ENCODE results near the gene PAX7.

The PAX7 gene

DNA sequence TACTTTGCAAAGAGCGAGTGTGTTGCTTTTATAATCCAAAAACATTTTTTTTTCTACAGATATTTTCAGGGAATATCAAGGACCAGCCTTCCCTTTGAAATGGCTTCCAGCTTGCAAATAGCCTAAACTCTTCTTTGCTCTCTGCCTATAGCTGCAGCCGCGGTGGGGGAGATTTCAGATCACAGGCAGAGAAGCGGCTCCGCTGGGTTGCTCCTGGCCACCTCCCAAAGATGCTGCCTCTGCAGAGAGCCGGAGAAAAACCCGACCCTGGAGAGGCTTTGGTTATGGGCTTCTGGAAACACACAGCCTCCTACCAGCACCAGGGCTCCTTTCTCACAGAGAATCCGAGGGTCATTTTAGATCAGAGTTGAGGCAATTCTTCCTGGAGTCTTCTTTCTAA, 18.6 kb upstream of the PAX7 start:
- Histone ChIP-seq H3K36me3 (no peaks in the 10 kb centered on the region), H3K4me3 (ENCODE audit: low read depth in 1 of 2, low read length in 1 of 2) (no peak overlapping the region), H3K27ac (no peak overlapping the region), H3K4me1 (ENCODE audit: control insufficient read depth in 1 of 2, insufficient read depth in 1 of 2, low read depth in 1 of 2, low read length in 1 of 2) (no peaks in the 10 kb centered on the region), H3K9me3 (no peaks in the 10 kb centered on the region), H3K27me3 (peaks cover 56% of the 10 kb centered on the region)
- TF ChIP-seq, protein P1, sequence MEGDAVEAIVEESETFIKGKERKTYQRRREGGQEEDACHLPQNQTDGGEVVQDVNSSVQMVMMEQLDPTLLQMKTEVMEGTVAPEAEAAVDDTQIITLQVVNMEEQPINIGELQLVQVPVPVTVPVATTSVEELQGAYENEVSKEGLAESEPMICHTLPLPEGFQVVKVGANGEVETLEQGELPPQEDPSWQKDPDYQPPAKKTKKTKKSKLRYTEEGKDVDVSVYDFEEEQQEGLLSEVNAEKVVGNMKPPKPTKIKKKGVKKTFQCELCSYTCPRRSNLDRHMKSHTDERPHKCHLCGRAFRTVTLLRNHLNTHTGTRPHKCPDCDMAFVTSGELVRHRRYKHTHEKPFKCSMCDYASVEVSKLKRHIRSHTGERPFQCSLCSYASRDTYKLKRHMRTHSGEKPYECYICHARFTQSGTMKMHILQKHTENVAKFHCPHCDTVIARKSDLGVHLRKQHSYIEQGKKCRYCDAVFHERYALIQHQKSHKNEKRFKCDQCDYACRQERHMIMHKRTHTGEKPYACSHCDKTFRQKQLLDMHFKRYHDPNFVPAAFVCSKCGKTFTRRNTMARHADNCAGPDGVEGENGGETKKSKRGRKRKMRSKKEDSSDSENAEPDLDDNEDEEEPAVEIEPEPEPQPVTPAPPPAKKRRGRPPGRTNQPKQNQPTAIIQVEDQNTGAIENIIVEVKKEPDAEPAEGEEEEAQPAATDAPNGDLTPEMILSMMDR (IDR thresholded peaks at IDR 0.05) = no peak

DNA sequence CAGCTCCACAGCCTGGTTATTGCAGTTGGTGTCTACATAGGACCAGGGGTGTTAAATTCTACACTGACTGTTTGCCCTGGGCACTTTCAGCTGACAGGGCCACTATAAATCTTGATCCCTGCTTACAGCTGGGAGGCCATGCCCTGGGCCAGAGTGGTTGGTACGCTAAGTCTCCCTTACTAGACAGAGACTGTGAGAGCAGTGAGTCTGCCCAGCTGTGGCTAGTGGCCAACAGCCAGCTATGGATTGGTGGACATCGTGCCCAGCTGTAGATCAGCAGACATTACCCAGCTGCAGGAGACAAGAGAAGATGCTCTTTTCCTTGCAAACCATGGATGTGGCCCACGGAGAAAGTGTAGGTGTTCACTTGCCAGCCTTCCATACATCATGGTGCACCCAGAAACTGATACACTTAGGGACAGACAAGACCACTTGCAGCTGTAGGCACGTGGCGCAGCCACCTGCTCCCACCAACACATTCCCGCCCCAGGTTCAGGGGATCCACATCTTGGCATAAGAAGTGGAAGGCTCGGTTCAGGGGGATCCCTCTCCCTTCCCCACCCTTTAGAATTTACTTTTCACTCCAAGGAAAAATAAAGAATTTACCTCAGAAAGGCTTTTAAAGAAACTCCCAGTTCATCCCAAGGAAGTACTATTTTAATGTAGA, 16.4 kb upstream of the PAX7 start:
- no peaks in the 10 kb centered on the region for H3K36me3 ChIP-seq
- no peaks in the 10 kb centered on the region for H3K9me3 ChIP-seq
- TF ChIP-seq, protein P1 (IDR thresholded peaks at IDR 0.05) = no peak
- H3K4me3 ChIP-seq (ENCODE audit: low read depth in 1 of 2, low read length in 1 of 2) = no peak overlapping the region
- H3K27me3 ChIP-seq = peaks cover 49% of the 10 kb centered on the region
- H3K27ac ChIP-seq = no peak overlapping the region
- no peaks in the 10 kb centered on the region for H3K4me1 ChIP-seq (ENCODE audit: control insufficient read depth in 1 of 2, insufficient read depth in 1 of 2, low read depth in 1 of 2, low read length in 1 of 2)

DNA sequence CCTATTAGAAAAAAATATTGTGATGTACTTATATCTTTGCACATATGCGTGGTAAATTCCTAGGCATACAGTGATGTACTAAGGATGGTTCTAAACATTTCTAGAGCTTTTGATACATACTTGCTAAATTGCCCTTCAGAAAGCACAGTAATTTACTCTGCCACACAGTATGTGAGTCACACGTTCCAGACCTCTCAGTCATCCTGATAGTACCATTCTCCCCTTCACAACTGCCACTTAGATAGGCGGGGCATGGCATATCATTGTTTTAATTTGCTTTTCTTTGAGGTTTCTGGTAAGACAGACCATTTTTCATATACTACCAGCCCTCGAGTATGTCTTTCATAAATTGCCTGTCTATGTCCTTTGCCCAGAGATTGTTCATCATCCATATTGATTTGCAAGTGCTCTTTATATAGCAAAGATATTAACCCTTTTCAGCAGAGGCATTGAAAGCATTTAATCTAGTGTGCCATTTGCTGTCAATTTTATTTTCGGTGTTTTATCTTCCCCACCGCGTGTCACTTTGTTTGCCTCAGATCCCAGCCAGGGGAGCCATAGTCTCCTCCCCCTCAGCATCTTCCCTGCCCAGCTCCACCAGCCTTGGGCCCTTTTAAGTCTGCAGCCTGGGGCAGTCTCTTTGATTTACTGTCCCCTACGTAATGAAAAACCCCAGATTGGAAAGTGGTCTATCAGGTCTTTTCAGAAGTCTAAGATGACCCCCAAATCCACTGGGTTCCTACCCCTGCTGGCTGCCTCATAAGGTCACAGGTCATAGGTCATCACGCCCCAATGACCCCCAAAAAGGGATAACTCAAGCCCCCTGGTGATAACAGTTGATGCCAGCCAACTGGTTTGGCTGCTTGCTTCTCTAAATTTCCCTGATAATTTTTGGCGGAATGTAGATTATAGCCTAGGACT, 11.8 kb upstream of the PAX7 start:
- Histone ChIP-seq H3K9me3 (no peaks in the 10 kb centered on the region), H3K36me3 (no peaks in the 10 kb centered on the region), H3K4me1 (ENCODE audit: control insufficient read depth in 1 of 2, insufficient read depth in 1 of 2, low read depth in 1 of 2, low read length in 1 of 2) (no peaks in the 10 kb centered on the region), H3K4me3 (ENCODE audit: low read depth in 1 of 2, low read length in 1 of 2) (no peak overlapping the region), H3K27me3 (peaks cover 60% of the 10 kb centered on the region), H3K27ac (no peak overlapping the region)
- TF ChIP-seq, protein P1 (IDR thresholded peaks at IDR 0.05) = no peak

DNA sequence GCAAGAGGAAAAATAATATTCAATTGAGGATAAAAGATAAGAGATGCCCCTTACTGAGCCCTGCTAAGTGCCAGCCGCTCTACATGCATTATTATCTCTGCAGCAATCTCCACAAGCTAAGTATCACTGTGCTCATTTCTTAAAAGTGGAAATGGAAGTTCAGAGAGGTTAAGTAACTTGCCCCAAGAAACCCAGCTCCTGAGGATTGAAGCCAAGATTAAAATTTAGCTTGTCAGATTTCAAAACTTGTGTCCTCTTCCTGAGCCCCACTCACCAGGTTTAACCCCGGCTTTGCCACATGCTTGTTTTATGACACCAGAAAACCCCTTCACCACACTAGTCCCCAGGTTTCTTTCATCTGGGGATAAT, 11.2 kb upstream of the PAX7 start:
- Histone ChIP-seq H3K4me1 (ENCODE audit: control insufficient read depth in 1 of 2, insufficient read depth in 1 of 2, low read depth in 1 of 2, low read length in 1 of 2) (no peaks in the 10 kb centered on the region), H3K9me3 (no peaks in the 10 kb centered on the region), H3K4me3 (ENCODE audit: low read depth in 1 of 2, low read length in 1 of 2) (no peak overlapping the region), H3K27me3 (peaks cover 60% of the 10 kb centered on the region), H3K27ac (no peak overlapping the region), H3K36me3 (no peaks in the 10 kb centered on the region)
- TF ChIP-seq, protein P1 (IDR thresholded peaks at IDR 0.05) = no peak

DNA sequence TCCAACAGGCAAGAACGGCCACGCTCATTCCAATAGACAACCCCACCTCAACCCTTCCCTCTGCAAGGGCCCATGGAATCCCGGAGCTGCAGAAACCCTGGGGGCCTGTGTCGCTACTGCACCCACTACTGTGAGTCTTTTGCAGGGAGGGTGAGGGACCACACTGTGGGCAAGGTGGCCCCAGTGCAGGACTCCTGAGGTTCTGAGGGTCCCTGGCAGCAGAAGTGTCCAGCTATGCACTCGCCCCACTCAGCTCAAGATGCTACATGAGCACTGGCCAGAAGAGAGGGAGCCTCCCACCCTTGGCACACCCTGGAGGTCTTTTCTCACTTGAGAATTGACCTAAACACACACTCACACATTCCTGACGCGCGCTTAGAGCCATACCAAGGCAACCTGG, 2.1 kb upstream of the PAX7 start:
- no peaks in the 10 kb centered on the region for H3K36me3 ChIP-seq
- no peaks in the 10 kb centered on the region for H3K4me1 ChIP-seq (ENCODE audit: control insufficient read depth in 1 of 2, insufficient read depth in 1 of 2, low read depth in 1 of 2, low read length in 1 of 2)
- no peak overlapping the region for H3K4me3 ChIP-seq (ENCODE audit: low read depth in 1 of 2, low read length in 1 of 2)
- peaks cover 100% of the 10 kb centered on the region for H3K27me3 ChIP-seq
- H3K27ac ChIP-seq = no peak overlapping the region
- H3K9me3 ChIP-seq = no peaks in the 10 kb centered on the region
- TF ChIP-seq, protein P1 (IDR thresholded peaks at IDR 0.05) = no peak
